HG02763 (cell line): ENCODE data around the gene CLIC1.

Experiments used
- ATAC-seq: cut with Tn5 transposase; IDR thresholded peaks from one replicate; pipeline ENCODE4 v1.9.1; 2021; ENCODE audit warnings: mild to moderate bottlenecking, moderate library complexity; ENCODE audit not compliant: unreplicated experiment

CLIC1 gene

DNA sequence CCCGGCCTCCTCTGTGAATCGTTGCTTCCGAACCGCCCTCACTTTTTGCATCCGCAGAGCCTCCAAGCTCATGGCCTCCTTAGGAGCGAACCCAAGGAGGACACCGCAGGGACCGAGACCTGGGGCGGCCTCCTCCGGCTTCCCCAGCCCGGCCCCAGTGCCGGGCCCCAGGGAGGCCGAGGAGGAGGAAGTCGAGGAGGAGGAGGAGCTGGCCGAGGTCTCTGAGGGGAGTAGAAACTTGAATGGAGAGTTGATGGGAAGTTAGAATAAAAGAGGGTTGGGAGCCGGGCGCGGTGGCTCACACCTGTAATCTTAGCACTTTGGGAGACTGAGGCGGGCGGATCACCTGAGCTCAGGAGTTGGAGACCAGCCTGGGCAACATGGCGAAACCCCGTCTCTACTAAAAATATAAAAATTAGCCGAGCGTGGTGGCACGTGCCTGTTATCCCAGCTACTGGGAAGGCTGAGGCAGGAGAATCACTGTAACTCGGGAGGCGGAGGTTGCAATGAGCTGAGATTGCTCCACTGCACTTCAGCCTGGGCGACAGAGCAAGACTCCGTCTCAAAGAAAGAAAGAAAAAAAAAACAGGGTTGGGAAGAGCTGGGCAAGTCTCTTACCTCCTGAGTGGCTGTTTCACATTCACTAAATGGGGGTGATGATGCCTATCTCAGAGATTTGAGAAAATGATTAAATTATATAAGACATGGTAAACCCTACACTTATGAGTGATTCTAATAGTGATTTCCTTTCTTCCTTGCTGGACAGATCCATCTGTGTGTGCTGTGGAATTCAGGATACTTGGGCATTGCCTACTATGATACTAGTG, 4.3 kb upstream of the CLIC1 start:
- ATAC-seq, result no peak

DNA sequence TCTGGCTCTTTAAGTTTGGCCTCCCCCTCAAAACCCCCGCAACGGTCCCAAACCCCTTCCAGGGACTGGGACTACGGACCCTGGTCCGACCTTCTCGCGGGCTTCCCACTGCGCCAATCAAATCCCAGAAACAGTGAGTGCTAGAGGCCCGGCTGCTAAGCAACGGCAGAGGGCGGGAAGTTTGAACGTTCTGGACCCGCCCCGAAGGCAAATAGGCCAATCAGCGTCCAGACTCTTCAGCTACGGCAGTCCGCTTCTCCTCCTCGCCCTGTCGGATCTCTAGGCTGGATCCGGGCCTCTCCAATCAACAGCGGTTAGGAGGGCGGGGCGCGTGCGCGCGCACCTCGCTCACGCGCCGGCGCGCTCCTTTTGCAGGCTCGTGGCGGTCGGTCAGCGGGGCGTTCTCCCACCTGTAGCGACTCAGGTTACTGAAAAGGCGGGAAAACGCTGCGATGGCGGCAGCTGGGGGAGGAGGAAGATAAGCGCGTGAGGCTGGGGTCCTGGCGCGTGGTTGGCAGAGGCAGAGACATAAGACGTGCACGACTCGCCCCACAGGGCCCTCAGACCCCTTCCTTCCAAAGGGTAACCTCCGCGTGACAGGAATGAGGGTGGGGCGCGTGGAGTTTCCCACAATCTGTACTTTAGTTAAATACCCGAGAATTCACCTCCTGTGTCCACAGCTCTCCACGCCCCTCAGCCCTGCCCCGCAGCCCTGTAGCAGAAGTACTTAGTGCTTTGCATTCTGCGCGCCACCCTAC, 3.5 kb upstream of the CLIC1 start, which contains the start of gene MSH5:
Gene MSH5, plus strand, starts transcription at position 367 of the 758 bp plus-strand sequence. CDS start 462 bp downstream, outside the sequence.
- peak; percentile 77 for ATAC-seq

DNA sequence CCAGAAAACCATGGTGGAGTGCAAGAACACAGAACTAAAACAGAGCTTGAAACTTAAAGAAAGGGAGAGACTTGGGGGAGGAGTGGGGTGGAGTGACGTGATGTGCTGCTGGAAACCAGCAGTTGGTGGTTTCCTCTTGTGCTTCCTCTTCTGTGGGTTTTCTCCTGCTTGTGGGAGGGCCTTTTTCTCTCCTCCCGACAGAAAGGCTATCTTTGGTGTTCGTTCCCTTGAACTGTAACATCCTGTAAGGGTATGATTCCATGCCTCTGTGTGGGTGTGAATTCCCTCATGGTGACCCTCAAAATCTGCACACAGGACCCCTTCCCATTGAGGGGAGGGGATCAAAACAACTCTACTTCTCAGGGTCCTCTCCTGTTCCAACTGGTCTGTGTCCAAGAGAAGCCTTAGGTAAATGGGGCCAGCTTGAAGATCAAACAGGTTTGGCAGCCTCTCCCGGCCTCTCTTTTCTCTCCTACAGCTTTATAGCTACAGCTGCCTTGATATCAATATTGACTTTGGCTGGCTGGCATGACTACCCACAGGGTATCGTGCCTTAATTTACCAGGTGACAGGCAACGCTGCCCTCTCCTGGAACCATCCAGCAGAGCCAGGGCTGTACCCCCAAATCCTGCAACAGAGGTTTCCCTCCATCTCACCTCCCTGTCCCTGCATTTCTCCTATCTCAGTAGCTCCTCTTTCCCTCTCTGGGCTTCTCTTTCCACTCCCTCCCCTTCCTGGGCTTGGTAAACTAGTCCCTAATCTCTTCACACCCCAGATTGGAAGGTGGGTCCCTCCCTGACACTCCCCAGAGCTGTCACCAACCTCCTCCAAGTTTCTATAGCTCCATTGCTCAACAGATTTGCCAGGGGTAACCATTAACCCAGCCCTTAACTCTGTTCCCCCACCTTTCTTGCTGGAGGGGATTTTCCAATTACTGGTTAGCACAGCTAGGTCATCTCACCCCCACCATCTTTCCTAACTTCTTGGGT, 2.0 kb upstream of the CLIC1 start:
- ATAC-seq, result peak; percentile 18

DNA sequence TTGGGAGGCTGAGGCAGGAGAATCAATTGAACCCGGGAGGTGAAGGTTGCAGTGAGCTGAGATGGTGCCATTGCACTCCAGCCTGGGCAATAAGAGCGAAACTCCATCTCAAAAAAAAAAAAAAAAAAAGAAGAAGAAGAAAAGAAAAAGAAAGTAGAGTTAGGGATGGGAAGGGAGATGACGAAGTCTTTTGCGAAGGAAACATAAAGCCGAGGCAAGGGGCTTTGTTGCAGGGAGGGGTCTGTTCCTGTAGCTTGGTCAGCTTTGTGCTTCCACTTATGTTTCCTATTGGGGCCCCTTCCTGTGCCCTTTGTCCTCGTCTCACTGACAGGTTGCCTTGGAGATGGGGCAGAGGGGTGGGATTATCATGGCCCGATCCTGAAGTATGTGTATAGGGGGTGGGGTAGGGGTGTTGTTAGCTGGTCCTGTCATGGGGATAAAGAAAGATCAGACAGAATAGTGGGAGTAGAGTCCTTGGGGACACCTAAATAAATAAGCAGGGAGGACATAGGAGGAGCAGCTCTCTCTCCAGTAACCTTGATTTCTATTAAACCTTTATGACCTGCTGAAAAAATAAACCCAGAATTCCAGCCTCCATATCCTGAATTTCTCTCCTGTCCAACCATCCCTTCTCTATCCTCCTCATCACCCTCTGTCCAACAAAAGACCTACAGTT, 1.1 kb upstream of the CLIC1 start:
- no peak for ATAC-seq

DNA sequence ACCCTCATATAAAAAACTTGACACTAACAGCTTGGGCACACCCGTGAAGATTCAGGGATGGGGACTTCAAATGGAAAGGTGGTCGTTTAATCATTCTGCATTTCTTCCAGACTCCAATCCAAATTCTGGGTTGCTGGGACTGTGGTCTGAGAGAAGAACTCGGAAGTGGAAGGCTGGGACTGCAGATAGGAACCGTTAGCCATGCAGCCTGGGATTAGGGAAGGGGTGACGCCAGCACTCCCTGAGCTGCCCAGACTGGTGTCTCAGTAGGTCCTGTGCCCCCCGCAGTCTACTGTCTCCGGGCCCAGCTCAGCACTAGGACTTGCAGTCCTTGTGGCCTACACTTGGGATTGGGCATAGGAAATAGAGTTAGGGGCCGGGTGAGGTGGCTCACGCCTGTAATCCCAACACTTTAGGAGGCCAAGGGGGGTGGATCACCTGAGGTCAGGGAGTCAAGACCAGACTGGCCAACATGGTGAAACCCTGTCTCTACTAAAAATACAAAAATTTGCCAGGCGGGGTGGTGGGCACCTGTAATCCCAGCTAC, 511 bp upstream of the CLIC1 start:
- no peak for ATAC-seq

DNA sequence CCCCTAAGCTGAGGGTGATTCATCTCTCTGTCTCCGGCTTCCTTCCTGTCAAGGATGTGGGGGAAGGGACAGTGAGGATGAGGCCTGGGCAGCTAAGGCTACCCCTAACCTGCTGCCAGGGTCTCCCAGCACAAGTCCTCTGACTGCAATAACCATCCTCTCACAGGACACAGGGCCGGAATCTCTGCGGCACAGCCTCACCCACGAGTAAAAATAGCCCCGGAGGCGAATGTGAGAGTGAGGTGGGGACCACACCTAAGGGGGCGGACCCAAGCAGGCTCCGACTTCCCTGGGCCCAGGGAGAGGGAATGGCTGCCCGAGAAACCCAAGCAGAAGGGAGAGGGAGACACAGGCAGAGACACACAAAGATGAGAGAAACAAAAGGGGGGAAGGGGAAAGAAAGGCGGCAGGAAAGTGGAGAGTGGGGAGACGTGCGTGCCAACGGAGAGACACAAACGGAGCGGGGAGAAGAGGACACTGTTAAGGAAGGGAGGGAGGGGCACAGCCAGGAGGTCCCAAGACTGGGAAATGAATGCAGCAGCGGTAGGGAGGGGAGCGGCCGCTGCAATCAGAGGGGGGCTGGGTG, 1.4 kb downstream of the CLIC1 start:
- ATAC-seq, result no peak

DNA sequence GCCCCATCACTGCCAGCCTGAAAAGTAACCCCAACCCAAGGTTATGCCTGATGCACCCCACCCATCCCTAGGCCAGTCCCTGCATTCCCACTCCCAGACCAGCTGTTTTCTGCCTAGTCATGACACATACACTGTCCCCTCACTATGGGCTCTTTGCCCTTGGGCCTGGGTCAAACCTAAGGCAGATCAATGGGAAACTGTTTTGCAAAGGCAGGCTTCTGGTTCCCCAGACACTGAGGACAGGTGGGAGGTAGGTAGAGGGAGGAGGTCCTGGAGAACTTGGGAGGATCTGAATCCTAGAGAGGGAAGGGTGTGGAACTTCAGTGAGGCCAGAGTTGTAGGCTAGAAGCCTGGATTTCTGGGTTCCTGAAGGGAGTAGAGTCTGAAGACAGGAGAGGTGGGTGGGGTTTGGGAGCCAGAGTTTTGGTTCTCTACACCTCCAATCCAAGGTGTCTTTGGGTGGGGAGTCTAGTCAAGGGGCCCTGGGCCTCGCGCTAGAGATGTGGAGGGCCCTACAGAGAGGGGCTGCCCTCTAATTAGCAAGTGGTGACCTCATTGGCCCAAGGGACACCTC, 2.0 kb downstream of the CLIC1 start:
- no peak for ATAC-seq

DNA sequence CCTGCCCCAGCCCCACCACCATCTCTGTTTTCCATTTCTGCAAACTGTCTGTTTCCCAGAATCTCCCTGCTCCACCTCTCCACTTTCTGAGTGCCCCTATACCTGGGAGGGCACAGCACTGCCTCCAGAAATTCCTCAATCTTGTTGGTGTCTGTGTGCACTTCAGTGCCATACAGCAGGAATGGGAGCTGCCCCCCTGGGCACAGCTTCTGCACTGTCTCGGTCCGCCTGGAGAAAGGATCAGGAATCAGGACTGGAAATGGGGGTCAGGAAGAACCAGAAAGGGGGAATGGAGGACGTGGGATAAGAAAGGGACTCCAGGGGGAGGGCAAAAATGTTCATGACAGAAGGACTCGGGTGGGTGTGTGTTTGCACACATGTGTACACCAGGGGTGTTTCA, 2.6 kb downstream of the CLIC1 start:
- no peak for ATAC-seq

DNA sequence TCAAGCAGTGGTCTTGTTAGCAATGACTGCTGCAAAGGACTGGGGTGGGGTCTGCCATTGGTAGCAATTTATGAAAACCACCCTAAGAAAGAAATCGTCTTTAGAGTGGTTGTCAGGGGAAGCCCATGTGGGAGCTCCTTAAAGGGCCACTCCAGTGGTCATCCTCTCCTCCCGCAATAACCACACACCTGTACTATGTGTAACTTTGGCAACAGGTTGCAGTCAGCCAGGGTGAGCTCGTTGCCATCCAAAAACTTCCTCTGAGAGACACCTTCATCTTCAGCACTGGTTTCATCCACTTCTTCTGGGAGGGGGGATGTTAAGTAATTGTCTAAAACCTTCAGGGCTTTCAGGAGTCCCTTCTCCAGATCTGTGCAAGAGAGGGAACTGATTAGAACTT, 4.3 kb downstream of the CLIC1 start:
- no peak for ATAC-seq

DNA sequence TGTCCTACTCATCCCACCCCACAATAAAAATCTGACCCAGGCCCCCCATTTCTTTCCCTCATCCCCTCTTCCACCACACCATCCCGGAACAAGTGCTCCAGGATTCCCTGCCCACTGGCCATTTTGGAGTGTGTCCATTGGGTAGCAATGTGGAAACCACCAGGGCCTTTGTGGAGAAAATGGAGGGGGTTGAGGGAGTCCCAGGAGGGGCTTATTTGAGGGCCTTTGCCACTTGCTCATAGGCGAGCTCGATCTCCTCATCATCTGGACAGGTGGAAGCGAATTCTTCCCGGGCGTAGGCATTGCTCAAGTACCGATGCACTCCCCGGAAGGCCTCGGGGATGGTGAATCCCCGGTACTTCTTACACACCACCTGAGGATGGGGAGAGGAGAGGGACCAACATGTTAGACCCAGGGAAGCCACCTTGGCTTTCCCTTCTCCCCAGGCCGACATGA, 5.7 kb downstream of the CLIC1 start:
- no peak for ATAC-seq

DNA sequence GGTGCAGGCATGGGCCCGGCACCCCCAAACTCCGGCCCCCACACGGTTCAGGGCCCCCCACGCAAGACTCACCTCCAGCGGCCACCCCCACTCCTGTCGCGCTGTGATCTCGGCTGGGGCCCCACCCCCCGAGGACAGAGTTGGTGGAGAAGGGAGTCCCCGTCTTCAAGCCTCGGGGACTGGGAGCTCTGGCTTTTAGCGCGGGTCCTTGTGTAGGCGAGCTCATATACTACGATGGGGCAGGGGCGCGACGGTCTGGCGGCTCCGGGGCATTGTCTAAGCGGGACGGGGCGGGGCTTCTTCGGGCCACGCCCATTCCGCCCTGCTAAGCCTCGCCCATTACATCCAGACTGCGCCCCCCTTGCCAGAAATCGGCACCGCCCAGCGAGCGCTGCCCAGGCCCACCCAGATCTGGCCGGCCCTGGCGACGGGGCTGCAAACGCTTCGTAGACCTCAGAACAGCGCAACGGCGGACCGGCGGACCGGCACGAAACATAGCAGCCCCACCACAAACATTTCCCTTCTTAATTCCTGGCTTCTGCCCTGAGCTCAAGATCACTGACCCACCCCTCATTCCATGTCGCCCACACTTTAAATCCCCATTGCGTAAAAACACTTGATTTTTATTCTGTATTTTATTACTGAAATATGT, 6.2 kb downstream of the CLIC1 start:
- ATAC-seq, result peak; percentile 34

DNA sequence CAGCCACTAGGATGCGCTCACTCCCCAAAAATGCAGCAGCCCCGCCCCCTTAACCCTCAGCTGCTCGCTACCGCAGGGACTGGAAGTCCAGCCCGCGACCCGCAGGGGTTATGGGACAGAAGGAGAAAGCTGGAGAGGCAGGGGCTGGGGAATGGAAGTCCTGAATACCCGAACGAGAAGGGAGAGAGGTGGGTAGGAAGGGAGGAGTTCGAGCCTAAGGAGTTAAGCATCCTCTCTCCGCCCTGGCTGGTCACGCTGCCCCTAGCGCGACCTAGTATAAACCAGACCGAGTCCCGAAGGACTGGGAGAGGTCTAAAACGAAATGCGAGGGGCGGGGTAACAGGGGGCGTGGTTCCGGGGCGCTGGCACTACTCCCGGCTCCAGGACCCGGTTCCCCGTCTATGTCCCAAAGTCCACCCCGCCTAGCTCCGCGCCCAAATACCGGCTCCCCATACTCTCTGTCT, 6.8 kb downstream of the CLIC1 start:
- ATAC-seq, result peak; percentile 35

DNA sequence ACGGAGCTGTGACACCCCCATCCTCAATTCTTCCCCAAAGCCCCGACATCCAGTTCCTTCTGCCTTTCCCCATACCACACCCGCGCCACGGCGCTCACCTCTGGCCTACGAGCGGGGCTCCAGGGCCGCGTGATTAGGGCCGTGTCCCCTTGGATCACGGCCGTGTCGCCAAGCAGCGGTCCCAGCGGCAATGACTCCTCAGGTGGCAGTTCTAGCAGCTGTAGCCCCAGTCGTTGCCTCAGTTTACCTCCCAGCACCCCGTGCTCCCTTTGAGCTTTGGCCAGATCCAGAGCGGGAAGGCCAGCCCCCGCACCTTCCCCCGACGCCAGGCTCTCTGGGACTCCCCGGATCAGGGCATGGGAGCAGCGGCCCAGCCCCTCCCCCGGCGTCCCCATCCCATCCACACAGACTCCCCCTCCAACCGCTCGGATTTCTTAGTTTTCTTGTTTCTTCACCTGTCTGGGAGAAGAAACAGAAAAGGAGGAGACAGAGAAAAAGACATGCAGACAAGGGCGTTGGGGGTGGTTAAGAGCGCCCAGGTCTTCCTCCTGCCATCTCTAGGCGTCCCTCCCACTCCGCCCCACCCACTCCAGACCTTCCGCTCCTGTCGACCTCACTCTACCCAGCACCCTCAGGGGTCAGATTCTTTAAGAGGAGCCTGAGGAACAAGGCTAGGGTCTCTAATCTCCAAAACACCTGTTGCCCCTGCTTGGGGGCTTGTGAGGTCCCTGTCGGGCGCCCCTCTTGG, 7.4 kb downstream of the CLIC1 start, which contains the start of gene DDAH2:
Gene DDAH2, minus strand, starts transcription at position 533 of the 748 bp plus-strand sequence. Its CDS starts 138 bp downstream, at position 395.
- no peak for ATAC-seq

DNA sequence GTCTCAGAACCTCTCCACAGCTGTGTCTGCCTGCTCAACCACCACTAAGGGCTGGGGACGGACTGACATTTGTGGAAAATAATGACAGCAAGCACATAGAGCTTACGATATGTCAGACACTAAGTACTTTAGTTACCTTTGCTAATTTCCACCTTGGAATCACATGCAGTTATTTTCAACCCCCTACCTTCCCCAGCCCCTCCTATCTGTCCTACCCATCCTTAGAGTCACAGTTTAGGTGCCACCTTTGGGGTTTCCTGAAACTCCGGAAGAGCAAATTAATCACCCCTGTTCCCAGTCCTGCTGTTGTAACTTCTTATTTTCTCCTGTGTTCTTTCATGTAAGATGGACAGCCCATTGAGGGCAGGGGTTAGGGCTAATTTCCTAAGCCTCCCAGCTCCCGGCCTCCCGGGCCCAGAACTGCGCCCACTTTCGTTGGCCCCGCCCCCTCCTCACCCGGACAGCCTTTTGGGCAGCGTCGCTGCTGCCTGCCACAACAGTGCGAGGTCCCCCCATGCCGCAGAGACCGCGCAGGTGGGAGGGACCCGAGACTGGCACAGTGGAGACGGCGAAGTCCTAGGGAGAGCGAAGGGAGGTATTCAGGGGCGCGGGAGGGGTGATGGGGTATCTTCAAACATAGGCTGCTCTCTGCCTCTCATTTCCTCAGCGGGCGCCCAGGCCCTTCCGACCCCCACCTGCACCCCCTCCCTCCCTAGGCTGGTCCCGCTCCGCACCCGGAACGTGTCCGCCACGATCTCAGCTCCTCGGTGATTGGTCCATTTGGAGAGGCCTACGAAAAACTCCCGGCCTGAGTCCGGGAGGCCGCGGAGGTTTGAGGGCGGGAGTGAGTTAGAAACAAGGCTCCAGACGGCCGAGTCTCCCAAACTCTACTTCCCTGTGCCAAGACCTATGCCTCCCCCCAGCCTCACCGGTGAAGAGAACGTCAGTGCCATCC, 8.3 kb downstream of the CLIC1 start:
- ATAC-seq, result no peak

DNA sequence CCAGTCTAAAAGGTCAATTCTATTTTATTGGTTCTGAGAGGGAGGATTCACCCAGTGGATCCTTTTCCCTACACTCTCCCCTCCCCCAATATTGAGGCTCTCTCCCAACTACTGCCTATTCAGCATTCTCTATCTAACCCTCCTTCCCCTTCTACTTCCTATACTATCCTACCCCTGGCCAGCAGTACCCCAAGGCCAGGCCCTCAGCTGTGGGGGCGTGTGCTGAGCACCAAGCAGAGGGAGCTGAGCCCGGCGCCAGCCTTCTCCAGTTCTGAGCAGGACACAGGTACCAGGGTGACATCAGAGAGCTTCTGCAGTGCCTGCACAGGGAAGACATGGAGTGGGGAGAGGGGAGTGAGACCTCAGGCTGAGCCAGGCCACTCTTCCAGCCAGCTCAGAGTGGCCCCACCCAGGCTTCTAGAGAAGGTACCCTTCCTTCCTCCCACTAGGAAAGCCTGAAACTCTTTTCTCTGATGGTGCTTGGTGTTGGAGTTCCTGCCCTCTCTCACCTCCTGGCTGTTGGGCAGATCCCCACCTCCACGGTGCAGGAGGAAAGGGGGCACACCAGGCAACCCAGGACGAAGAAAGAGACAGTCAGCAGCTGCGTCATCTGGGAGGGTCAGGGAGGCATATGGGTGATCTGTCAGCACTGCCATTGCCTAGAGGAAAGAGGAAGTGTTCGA, 9.2 kb downstream of the CLIC1 start:
- ATAC-seq, result peak; percentile 48
